ENCODE results near the gene EMC6.

Gene EMC6

GRCh38 chr17:3656755-3657587 lies 11.6 kb upstream of the EMC6 start:
- DNase-seq = no peak

GRCh38 chr17:3657588-3657869 lies 11.1 kb upstream of the EMC6 start:
- DNase-seq = no peak

GRCh38 chr17:3657874-3658783 lies 10.5 kb upstream of the EMC6 start:
- DNase-seq = no peak

GRCh38 chr17:3658784-3659449 lies 9.7 kb upstream of the EMC6 start:
- DNase-seq = no peak

- no peak for DNase-seq
Observed at GRCh38 chr17:3659541-3660111, 9.0 kb upstream of the EMC6 start.

- no peak for DNase-seq
Observed at GRCh38 chr17:3660311-3660891, 8.2 kb upstream of the EMC6 start.

GRCh38 chr17:3663102-3664011 lies 5.3 kb upstream of the EMC6 start:
- DNase-seq = no peak

GRCh38 chr17:3665834-3666233 lies 2.8 kb upstream of the EMC6 start:
- no peak for DNase-seq

GRCh38 chr17:3666516-3666915 lies 2.1 kb upstream of the EMC6 start:
- DNase-seq = no peak

- DNase-seq = no peak
Observed at GRCh38 chr17:3667366-3668278, 990 bp upstream of the EMC6 start.

GRCh38 chr17:3669085-3669347 lies 404 bp downstream of the EMC6 start:
- no peak for DNase-seq

- no peak for DNase-seq
Observed at GRCh38 chr17:3669548-3669947, 936 bp downstream of the EMC6 start.

- DNase-seq = no peak
Observed at GRCh38 chr17:3672571-3672970, 4.0 kb downstream of the EMC6 start.

GRCh38 chr17:3675886-3676285 lies 7.3 kb downstream of the EMC6 start:
- no peak for DNase-seq

- DNase-seq = no peak
Observed at GRCh38 chr17:3678095-3678820, 9.6 kb downstream of the EMC6 start.

GRCh38 chr17:3678821-3679530 lies 10.4 kb downstream of the EMC6 start:
- DNase-seq = no peak

GRCh38 chr17:3679531-3680126 lies 11.0 kb downstream of the EMC6 start:
- DNase-seq = no peak

- DNase-seq = no peak
Observed at GRCh38 chr17:3681057-3681456, 12.4 kb downstream of the EMC6 start.

GRCh38 chr17:3681565-3681964 lies 13.0 kb downstream of the EMC6 start:
- no peak for DNase-seq

All from NCI-H524 treated with DMSO at 0.1 percent for 48 hours (cell line).